ENCODE measurements around the gene PDE6A.

GRCh38 chr5:149852641-149853330, 91.8 kb downstream of the PDE6A start:
- TF ChIP-seq CTCF (conservative IDR thresholded peaks at IDR 0.05), result peak; percentile 89
- TF ChIP-seq EZH2 (IDR thresholded peaks at IDR 0.05; ENCODE audit: low read depth), result no peak
